ENCODE results near the gene MINDY3.

MINDY3 gene

GRCh38 chr10:15738270-15738925 is 121.9 kb downstream of the MINDY3 start:
- DNase-seq (ENCODE audit: low spot score): peak; percentile 49

GRCh38 chr10:15737656-15738055 is 122.7 kb downstream of the MINDY3 start:
- DNase-seq (ENCODE audit: low spot score): no peak

- DNase-seq (ENCODE audit: low spot score): peak; percentile 53
Observed at GRCh38 chr10:15735763-15736162, 124.5 kb downstream of the MINDY3 start.

- no peak for DNase-seq (ENCODE audit: low spot score)
Observed at GRCh38 chr10:15730341-15730740, 130.0 kb downstream of the MINDY3 start.

- DNase-seq (ENCODE audit: low spot score): no peak
Observed at GRCh38 chr10:15729890-15730289, 130.4 kb downstream of the MINDY3 start.
